Gastroesophageal sphincter (tissue), 3 donors: ENCODE data around the gene HEPACAM.

Experiments
- EP300 ChIP-seq: sonication (generic); formaldehyde crosslinking; IDR thresholded peaks from one replicate; pipeline ENCODE4 v1.6.1; 2017; ENCODE audit warnings: antibody characterized with exemption, mild to moderate bottlenecking
- POLR2A ChIP-seq, 2 donors: fragments of 450-650 bp; IDR thresholded peaks; one replicate each; pipeline ENCODE4 v1.6.1; 2017; ENCODE audit warnings: antibody characterized with exemption in 2 of 2, mild to moderate bottlenecking in 2 of 2, moderate library complexity in 1 of 2
- POLR2AphosphoS5 ChIP-seq: sonication (generic); formaldehyde crosslinking; IDR thresholded peaks from one replicate; pipeline ENCODE4 v1.6.1; 2017; ENCODE audit warnings: antibody characterized with exemption
- TF ChIP-seq, protein P1 (sequence below), 4 experiments: fragments of 200-600 bp in 2 of 4; fragments of 450-650 bp in 2 of 4; sonication (generic) in 1 of 4; IDR thresholded peaks; one replicate each; pipeline ENCODE4 v1.5.1; 2017 to 2019; ENCODE audit warnings: antibody characterized with exemption in 4 of 4, mild to moderate bottlenecking in 2 of 4, moderate library complexity in 2 of 4

DNA sequence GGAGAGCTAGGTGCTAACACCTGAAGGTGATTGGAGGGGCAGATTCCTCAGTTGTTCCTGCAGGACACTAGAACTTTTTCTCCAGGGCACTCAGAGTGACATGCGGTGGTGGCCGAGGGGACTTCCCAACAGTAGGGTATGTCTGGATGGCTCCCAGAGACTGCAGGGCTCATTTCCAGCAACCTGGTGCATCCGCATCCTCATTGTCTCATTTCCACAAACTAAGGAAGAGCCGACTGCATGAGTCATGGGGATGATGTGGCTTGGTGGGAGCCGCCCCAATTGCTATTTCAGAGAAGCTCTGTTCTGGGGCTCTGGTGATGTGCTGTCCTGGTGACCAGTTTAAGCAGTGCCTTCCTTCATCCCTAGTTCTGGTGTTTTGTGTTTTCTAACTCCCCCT, 35.4 kb downstream of the HEPACAM start:
- TF ChIP-seq POLR2A (IDR thresholded peaks at IDR 0.05) (no peak), POLR2AphosphoS5 (peak; percentile 31), EP300 (no peak)
- TF ChIP-seq, protein P1, sequence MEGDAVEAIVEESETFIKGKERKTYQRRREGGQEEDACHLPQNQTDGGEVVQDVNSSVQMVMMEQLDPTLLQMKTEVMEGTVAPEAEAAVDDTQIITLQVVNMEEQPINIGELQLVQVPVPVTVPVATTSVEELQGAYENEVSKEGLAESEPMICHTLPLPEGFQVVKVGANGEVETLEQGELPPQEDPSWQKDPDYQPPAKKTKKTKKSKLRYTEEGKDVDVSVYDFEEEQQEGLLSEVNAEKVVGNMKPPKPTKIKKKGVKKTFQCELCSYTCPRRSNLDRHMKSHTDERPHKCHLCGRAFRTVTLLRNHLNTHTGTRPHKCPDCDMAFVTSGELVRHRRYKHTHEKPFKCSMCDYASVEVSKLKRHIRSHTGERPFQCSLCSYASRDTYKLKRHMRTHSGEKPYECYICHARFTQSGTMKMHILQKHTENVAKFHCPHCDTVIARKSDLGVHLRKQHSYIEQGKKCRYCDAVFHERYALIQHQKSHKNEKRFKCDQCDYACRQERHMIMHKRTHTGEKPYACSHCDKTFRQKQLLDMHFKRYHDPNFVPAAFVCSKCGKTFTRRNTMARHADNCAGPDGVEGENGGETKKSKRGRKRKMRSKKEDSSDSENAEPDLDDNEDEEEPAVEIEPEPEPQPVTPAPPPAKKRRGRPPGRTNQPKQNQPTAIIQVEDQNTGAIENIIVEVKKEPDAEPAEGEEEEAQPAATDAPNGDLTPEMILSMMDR (IDR thresholded peaks at IDR 0.05), result no peak
